Measurements from ENCODE around the gene NDUFS4. TPM values are rescaled to one million over a fixed set of nuclear protein-coding genes. Genes with fewer than 3 reads are reported as not detected.

NDUFS4 gene
- total RNA-seq, 3 donors from 2014 or later: 93.7 to 104 (median 94.1) TPM

DNA sequence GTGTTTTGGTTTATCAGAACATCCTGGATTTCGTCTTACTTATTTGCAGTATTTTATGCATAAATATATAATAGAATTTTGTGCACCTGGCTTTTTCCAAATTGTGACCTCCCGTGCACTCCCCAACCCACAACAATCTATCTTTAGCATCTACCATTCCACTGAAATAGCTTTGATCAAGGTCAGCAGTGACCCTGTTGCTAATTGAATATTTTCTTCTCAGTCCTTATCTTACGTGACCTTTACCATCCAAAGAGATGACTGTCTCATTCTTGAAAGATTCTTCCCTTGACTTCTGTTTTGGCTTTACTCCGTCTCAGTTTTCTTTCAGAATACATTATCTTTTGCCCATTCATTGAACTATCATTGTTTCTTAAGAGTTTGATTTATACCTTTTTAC is 18.4 kb downstream of the NDUFS4 start:
- no peak overlapping the region for H3K27ac ChIP-seq
- H3K27me3 ChIP-seq: no peaks in the 10 kb centered on the region
- intact Hi-C loops (cut with DNase I; ENCODE audit: low total_unique reads): no loop called here
- H3K36me3 ChIP-seq: no peaks in the 10 kb centered on the region
- no peaks in the 10 kb centered on the region for H3K9me3 ChIP-seq
- no peak overlapping the region for H3K4me3 ChIP-seq
- DNase-seq (ENCODE audit: low spot score in 2 of 2): no peak
- TF ChIP-seq POLR2A (IDR thresholded peaks at IDR 0.05): no peak
- no peak for TF ChIP-seq CTCF (IDR thresholded peaks at IDR 0.05)
- TF ChIP-seq POLR2AphosphoS5 (IDR thresholded peaks at IDR 0.05): no peak
- H3K4me1 ChIP-seq: no peaks in the 10 kb centered on the region

DNA sequence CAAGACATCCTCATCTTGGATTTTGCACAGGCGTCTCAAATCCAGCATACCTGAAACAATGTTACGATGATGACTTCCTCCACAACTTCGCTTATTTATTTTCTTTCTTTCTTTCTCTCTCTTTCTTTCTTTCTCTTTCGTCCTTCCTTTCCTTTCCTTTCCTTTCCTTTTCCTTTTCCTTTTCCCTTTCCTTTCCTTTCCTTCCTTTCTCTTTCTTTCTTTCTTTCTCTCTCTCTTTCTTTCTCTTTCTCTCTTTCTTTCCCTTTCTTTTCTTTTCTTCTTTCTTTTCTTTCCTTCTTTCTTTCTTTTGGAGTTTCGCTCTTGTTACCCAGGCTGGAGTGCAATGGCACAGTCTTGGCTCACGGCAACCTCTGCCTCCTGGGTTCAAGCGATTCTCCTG is 20.1 kb downstream of the NDUFS4 start:
- H3K27me3 ChIP-seq: no peaks in the 10 kb centered on the region
- no peak for TF ChIP-seq CTCF (IDR thresholded peaks at IDR 0.05)
- no peak for TF ChIP-seq POLR2AphosphoS5 (IDR thresholded peaks at IDR 0.05)
- TF ChIP-seq POLR2A (IDR thresholded peaks at IDR 0.05): no peak
- intact Hi-C loops (cut with DNase I; ENCODE audit: low total_unique reads): no loop called here
- no peak for DNase-seq (ENCODE audit: low spot score in 2 of 2)
- H3K4me1 ChIP-seq: no peaks in the 10 kb centered on the region
- H3K4me3 ChIP-seq: no peak overlapping the region
- H3K9me3 ChIP-seq: no peaks in the 10 kb centered on the region
- H3K36me3 ChIP-seq: no peaks in the 10 kb centered on the region
- no peak overlapping the region for H3K27ac ChIP-seq

DNA sequence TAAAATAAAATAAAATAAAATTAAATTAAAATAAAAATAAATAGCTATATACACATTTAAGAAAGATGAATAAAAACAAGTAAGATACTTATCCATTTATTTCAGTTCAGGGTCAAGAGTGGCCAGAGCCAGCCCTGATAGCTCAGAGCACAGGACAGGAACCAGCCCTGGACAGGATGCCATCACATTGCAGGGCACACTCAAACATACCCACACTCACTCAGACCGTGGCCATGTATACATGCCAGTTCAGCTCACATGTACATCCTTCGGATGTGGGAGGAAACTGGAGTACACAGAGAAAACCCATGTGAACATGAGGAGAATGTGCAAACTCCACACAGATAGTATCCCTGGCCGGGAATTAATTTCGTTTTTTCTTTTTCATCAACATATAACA is 21.8 kb downstream of the NDUFS4 start:
- H3K9me3 ChIP-seq: no peaks in the 10 kb centered on the region
- H3K27ac ChIP-seq: no peak overlapping the region
- no peak overlapping the region for H3K4me3 ChIP-seq
- no peaks in the 10 kb centered on the region for H3K27me3 ChIP-seq
- no peaks in the 10 kb centered on the region for H3K4me1 ChIP-seq
- DNase-seq (ENCODE audit: low spot score in 2 of 2): no peak
- no peaks in the 10 kb centered on the region for H3K36me3 ChIP-seq
- intact Hi-C loops (cut with DNase I; ENCODE audit: low total_unique reads): no loop called here
- TF ChIP-seq POLR2AphosphoS5 (IDR thresholded peaks at IDR 0.05) (no peak), CTCF (IDR thresholded peaks at IDR 0.05) (no peak), POLR2A (IDR thresholded peaks at IDR 0.05) (no peak)

DNA sequence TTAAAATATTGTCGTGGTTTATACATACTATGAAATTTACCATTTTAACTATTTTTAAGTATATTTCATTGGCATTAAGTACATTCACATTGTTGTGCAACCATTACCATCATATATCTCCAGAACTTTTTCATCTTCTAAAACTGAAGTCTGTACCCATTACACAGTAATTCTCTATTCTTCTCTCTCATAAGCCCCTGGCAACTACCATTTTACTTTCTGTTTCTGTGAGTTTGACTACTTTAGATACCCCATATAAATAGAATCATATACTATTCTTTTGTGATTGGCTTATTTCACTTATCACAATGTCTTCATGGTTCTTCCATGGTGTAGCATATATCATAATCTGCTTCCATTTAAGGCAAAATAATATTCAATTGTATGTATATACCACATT is 30.3 kb downstream of the NDUFS4 start:
- DNase-seq (ENCODE audit: low spot score in 2 of 2): no peak
- Histone ChIP-seq H3K27me3 (no peaks in the 10 kb centered on the region), H3K4me1 (no peaks in the 10 kb centered on the region), H3K36me3 (no peaks in the 10 kb centered on the region), H3K4me3 (no peak overlapping the region), H3K27ac (no peak overlapping the region), H3K9me3 (no peaks in the 10 kb centered on the region)
- intact Hi-C loops (cut with DNase I; ENCODE audit: low total_unique reads): no loop called here
- TF ChIP-seq CTCF (IDR thresholded peaks at IDR 0.05) (no peak), POLR2AphosphoS5 (IDR thresholded peaks at IDR 0.05) (no peak), POLR2A (IDR thresholded peaks at IDR 0.05) (no peak)

DNA sequence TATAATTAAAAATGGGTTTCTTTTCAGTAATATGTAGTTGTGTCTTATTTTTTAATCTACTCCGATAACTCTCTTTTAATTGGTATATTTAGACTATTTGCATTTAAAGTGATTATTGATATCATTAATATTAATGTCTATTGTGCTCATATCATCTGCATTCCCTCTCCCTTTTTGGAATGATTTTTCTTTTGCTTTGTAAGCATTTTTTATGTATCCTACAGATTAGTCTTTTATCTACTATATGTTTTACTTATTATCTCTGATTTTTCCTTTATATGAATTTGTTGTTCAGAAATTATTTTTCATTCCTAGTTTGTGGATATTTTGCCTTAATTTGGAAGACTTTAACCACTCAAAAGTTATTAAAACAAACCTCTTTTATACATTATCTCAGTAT is 34.0 kb downstream of the NDUFS4 start:
- Histone ChIP-seq H3K4me3 (no peak overlapping the region), H3K4me1 (no peaks in the 10 kb centered on the region), H3K27me3 (no peaks in the 10 kb centered on the region), H3K9me3 (no peaks in the 10 kb centered on the region), H3K36me3 (no peaks in the 10 kb centered on the region), H3K27ac (no peak overlapping the region)
- intact Hi-C loops (cut with DNase I; ENCODE audit: low total_unique reads): no loop called here
- no peak for DNase-seq (ENCODE audit: low spot score in 2 of 2)
- no peak for TF ChIP-seq POLR2AphosphoS5 (IDR thresholded peaks at IDR 0.05)
- no peak for TF ChIP-seq POLR2A (IDR thresholded peaks at IDR 0.05)
- TF ChIP-seq CTCF (IDR thresholded peaks at IDR 0.05): no peak
